ENCODE results near the gene STK39. TPM values are rescaled to one million over a fixed set of nuclear protein-coding genes. Genes with fewer than 3 reads are reported as not detected.

Gene STK39
- total RNA-seq, 1 experiment from 2014 or later, result 2.9 TPM

- Mint-ChIP-seq H3K27me3 (ENCODE audit: insufficient read depth, unreplicated experiment) (peaks cover under 1% of the 10 kb centered on the region), H3K9me3 (ENCODE audit: unreplicated experiment) (no peaks in the 10 kb centered on the region), H3K36me3 (ENCODE audit: insufficient read depth, unreplicated experiment) (no peaks in the 10 kb centered on the region), H3K4me3 (ENCODE audit: unreplicated experiment) (no peak overlapping the region), H3K27ac (ENCODE audit: unreplicated experiment) (no peak overlapping the region), H3K4me1 (ENCODE audit: low read depth, unreplicated experiment) (no peaks in the 10 kb centered on the region)
- Histone ChIP-seq H3K4me1 (no peaks in the 10 kb centered on the region), H3K36me3 (ENCODE audit: control insufficient read depth, insufficient read depth, low read length) (no peaks in the 10 kb centered on the region), H3K4me3 (ENCODE audit: low read depth, low read length) (no peak overlapping the region), H3K27me3 (replicated peaks; ENCODE audit: control insufficient read depth, insufficient read depth, low read length) (no peaks in the 10 kb centered on the region), H3K9me3 (no peaks in the 10 kb centered on the region)
- CTCF ChIA-PET, result no interaction called here
- intact Hi-C loops (cut with micrococcal nuclease; ENCODE audit: unreplicated experiment), result no loop called here
- no peak for DNase-seq
- POLR2A ChIA-PET, result no interaction called here
- BruUV-seq (replicated peaks), result no TSS peak
- TF ChIP-seq CTCF (IDR thresholded peaks at IDR 0.05; ENCODE audit: insufficient read depth in 1 of 2, low read depth in 1 of 2, low read length in 1 of 2, severe bottlenecking in 1 of 2, unreplicated experiment in 1 of 2), result no peak
These were observed 155.4 kb downstream of the STK39 start for GRCh38 chr2:168091986-168092385.

GRCh38 chr2:168090366-168091135 is 156.8 kb downstream of the STK39 start:
- H3K4me3 Mint-ChIP-seq (ENCODE audit: unreplicated experiment), result no peak overlapping the region
- Histone ChIP-seq H3K4me3 (ENCODE audit: low read depth, low read length) (no peak overlapping the region), H3K4me1 (no peaks in the 10 kb centered on the region), H3K36me3 (ENCODE audit: control insufficient read depth, insufficient read depth, low read length) (no peaks in the 10 kb centered on the region), H3K27me3 (replicated peaks; ENCODE audit: control insufficient read depth, insufficient read depth, low read length) (no peaks in the 10 kb centered on the region), H3K9me3 (no peaks in the 10 kb centered on the region)
- DNase-seq, result no peak
- H3K36me3 Mint-ChIP-seq (ENCODE audit: insufficient read depth, unreplicated experiment), result no peaks in the 10 kb centered on the region
- H3K4me1 Mint-ChIP-seq (ENCODE audit: low read depth, unreplicated experiment), result no peaks in the 10 kb centered on the region
- H3K27ac Mint-ChIP-seq (ENCODE audit: unreplicated experiment), result no peak overlapping the region
- POLR2A ChIA-PET, result no interaction called here
- H3K9me3 Mint-ChIP-seq (ENCODE audit: unreplicated experiment), result no peaks in the 10 kb centered on the region
- peaks cover 2% of the 10 kb centered on the region for H3K27me3 Mint-ChIP-seq (ENCODE audit: insufficient read depth, unreplicated experiment)
- no TSS peak for BruUV-seq (replicated peaks)
- intact Hi-C loops (cut with micrococcal nuclease; ENCODE audit: unreplicated experiment), result no loop called here
- TF ChIP-seq CTCF (IDR thresholded peaks at IDR 0.05; ENCODE audit: insufficient read depth in 1 of 2, low read depth in 1 of 2, low read length in 1 of 2, severe bottlenecking in 1 of 2, unreplicated experiment in 1 of 2), result no peak
- CTCF ChIA-PET, result interaction anchor here (0.6 kb wide), 1 partner anchor 755 kb away, joined by 3 read pairs; no protein-coding TSS in a partner anchor

- POLR2A ChIA-PET, result no interaction called here
- H3K4me3 Mint-ChIP-seq (ENCODE audit: unreplicated experiment), result no peak overlapping the region
- CTCF ChIA-PET, result no interaction called here
These were observed 158.2 kb downstream of the STK39 start for GRCh38 chr2:168089200-168089599.

More at GRCh38 chr2:168089200-168089599, 158.2 kb downstream of the STK39 start:
- Histone ChIP-seq H3K27me3 (replicated peaks; ENCODE audit: control insufficient read depth, insufficient read depth, low read length) (no peaks in the 10 kb centered on the region), H3K36me3 (ENCODE audit: control insufficient read depth, insufficient read depth, low read length) (no peaks in the 10 kb centered on the region), H3K4me3 (ENCODE audit: low read depth, low read length) (no peak overlapping the region), H3K4me1 (no peaks in the 10 kb centered on the region), H3K9me3 (no peaks in the 10 kb centered on the region)
- H3K36me3 Mint-ChIP-seq (ENCODE audit: insufficient read depth, unreplicated experiment), result no peaks in the 10 kb centered on the region
- H3K4me1 Mint-ChIP-seq (ENCODE audit: low read depth, unreplicated experiment), result no peaks in the 10 kb centered on the region
- H3K9me3 Mint-ChIP-seq (ENCODE audit: unreplicated experiment), result no peaks in the 10 kb centered on the region
- no peak for DNase-seq
- TF ChIP-seq CTCF (IDR thresholded peaks at IDR 0.05; ENCODE audit: insufficient read depth in 1 of 2, low read depth in 1 of 2, low read length in 1 of 2, severe bottlenecking in 1 of 2, unreplicated experiment in 1 of 2), result no peak
- H3K27me3 Mint-ChIP-seq (ENCODE audit: insufficient read depth, unreplicated experiment), result peaks cover 2% of the 10 kb centered on the region
- H3K27ac Mint-ChIP-seq (ENCODE audit: unreplicated experiment), result no peak overlapping the region
- no TSS peak for BruUV-seq (replicated peaks)
- intact Hi-C loops (cut with micrococcal nuclease; ENCODE audit: unreplicated experiment), result no loop called here

Measured in Caco-2 (cell line).